Choroid plexus epithelial cell (primary cell): Measurements from ENCODE around the gene NR5A2.

Experiments
- DNase-seq: peaks from one replicate; pipeline ENCODE4 v3.0.0-alpha.2; 2010; ENCODE audit warnings: low read depth
- H3K4me3 ChIP-seq: 2 replicates; pipeline ENCODE4 v1.5.1; 2011; ENCODE audit warnings: low read depth, mild to moderate bottlenecking, control low read depth, low read length, moderate library complexity
- CTCF ChIP-seq: conservative IDR thresholded peaks from 2 replicates; pipeline ENCODE4 v1.5.1; 2011; ENCODE audit warnings: low read depth, mild to moderate bottlenecking, control low read depth, inconsistent platforms, low read length, moderate library complexity

The NR5A2 gene

GRCh38 chr1:200058341-200058740, 30.8 kb downstream of the NR5A2 start:
- DNase-seq = no peak
- TF ChIP-seq CTCF = no peak
- no peak overlapping the region for H3K4me3 ChIP-seq

GRCh38 chr1:200062143-200062542, 34.6 kb downstream of the NR5A2 start:
- H3K4me3 ChIP-seq = no peak overlapping the region
- no peak for DNase-seq
- TF ChIP-seq CTCF = no peak

- no peak overlapping the region for H3K4me3 ChIP-seq
- no peak for DNase-seq
- TF ChIP-seq CTCF = no peak
Observed at GRCh38 chr1:200072636-200073285, 45.3 kb downstream of the NR5A2 start.

GRCh38 chr1:200073286-200073637, 45.8 kb downstream of the NR5A2 start:
- no peak for TF ChIP-seq CTCF
- no peak overlapping the region for H3K4me3 ChIP-seq
- no peak for DNase-seq

GRCh38 chr1:200075522-200075921, 48.0 kb downstream of the NR5A2 start:
- no peak for DNase-seq
- no peak for TF ChIP-seq CTCF
- no peak overlapping the region for H3K4me3 ChIP-seq

GRCh38 chr1:200075938-200076546, 48.5 kb downstream of the NR5A2 start:
- peak overlapping the region; percentile 23 for H3K4me3 ChIP-seq
- peak; percentile 73 for DNase-seq
- no peak for TF ChIP-seq CTCF
